ENCODE results near the gene DCT. TPM values are rescaled to one million over a fixed set of nuclear protein-coding genes. Genes with fewer than 3 reads are reported as not detected.

The DCT gene
- polyA plus RNA-seq, 1 of the 3 experiments (the other 2 are of a cell fraction), result 0.03 TPM

GRCh38 chr13:94525781-94526180 lies 46.3 kb upstream of the DCT start:
- ChIA-PET CTCF (interaction anchor here (1.1 to 1.7 kb wide), 2 partner anchors 32 to 90 kb away, joined by 3 to 7 read pairs; no protein-coding TSS in a partner anchor), POLR2A (no interaction called here)
- no peaks in the 10 kb centered on the region for H3K9me2 ChIP-seq
- no peaks in the 10 kb centered on the region for H4K20me1 ChIP-seq (ENCODE audit: insufficient read depth)
- H3K27ac ChIP-seq (ENCODE audit: low read depth in 2 of 2, low read length in 1 of 2), result no peak overlapping the region
- DNase-seq, result no peak
- TF ChIP-seq TAF1 (IDR thresholded peaks at IDR 0.05; ENCODE audit: borderline replicate concordance, low read depth, low read length), result no peak
- no peak for TF ChIP-seq CHD2 (IDR thresholded peaks at IDR 0.05; ENCODE audit: low read length, partially characterized antibody)
- no peaks in the 10 kb centered on the region for H3K79me2 ChIP-seq (ENCODE audit: insufficient read depth)
- no peak overlapping the region for H2AFZ ChIP-seq (ENCODE audit: low read depth)
- H3K36me3 ChIP-seq (replicated peaks in 1 of 2; ENCODE audit: control insufficient read depth in 1 of 2, insufficient read depth in 2 of 2, low read length in 1 of 2), result no peaks in the 10 kb centered on the region
- 21% methylated on average over 2 of the region's 2 CpGs for WGBS (ENCODE audit: low lambda C conversion rate)
- H3F3A ChIP-seq (replicated peaks; ENCODE audit: insufficient read depth), result no peaks in the 10 kb centered on the region
- no peaks in the 10 kb centered on the region for H3K4me1 ChIP-seq (ENCODE audit: control insufficient read depth in 1 of 2, insufficient read depth in 2 of 2, low read depth in 1 of 2, low read length in 1 of 2)
- H3K4me2 ChIP-seq, result no peak overlapping the region
- no peak overlapping the region for H3K4me3 ChIP-seq (ENCODE audit: low read depth in 2 of 2, low read length in 1 of 2)
- no peaks in the 10 kb centered on the region for H3K27me3 ChIP-seq (ENCODE audit: insufficient read depth)
- no peaks in the 10 kb centered on the region for H3K9me3 ChIP-seq
- no peak overlapping the region for H3K9ac ChIP-seq

- Histone ChIP-seq H3F3A (replicated peaks; ENCODE audit: insufficient read depth) (no peaks in the 10 kb centered on the region), H3K9me3 (no peaks in the 10 kb centered on the region), H3K9me2 (no peaks in the 10 kb centered on the region), H4K20me1 (ENCODE audit: insufficient read depth) (no peaks in the 10 kb centered on the region), H3K9ac (no peak overlapping the region), H3K27me3 (ENCODE audit: insufficient read depth) (no peaks in the 10 kb centered on the region), H3K4me3 (ENCODE audit: low read depth in 2 of 2, low read length in 1 of 2) (no peak overlapping the region), H3K4me1 (ENCODE audit: control insufficient read depth in 1 of 2, insufficient read depth in 2 of 2, low read depth in 1 of 2, low read length in 1 of 2) (no peaks in the 10 kb centered on the region), H3K4me2 (no peak overlapping the region), H3K27ac (ENCODE audit: low read depth in 2 of 2, low read length in 1 of 2) (no peak overlapping the region), H2AFZ (ENCODE audit: low read depth) (no peak overlapping the region), H3K79me2 (ENCODE audit: insufficient read depth) (no peaks in the 10 kb centered on the region), H3K36me3 (replicated peaks in 1 of 2; ENCODE audit: control insufficient read depth in 1 of 2, insufficient read depth in 2 of 2, low read length in 1 of 2) (no peaks in the 10 kb centered on the region)
- DNase-seq, result no peak
- TF ChIP-seq GABPA (IDR thresholded peaks at IDR 0.05; ENCODE audit: low read depth), result no peak
- CTCF ChIA-PET, result no interaction called here
- POLR2A ChIA-PET, result no interaction called here
- WGBS (ENCODE audit: low lambda C conversion rate), result 49% methylated on average over 6 of the region's 7 CpGs
Measured at GRCh38 chr13:94524407-94524806, 44.9 kb upstream of the DCT start.

GRCh38 chr13:94520001-94520400 lies 40.5 kb upstream of the DCT start:
- POLR2A ChIA-PET, result no interaction called here
- H3K9ac ChIP-seq, result no peak overlapping the region
- no peaks in the 10 kb centered on the region for H3K27me3 ChIP-seq (ENCODE audit: insufficient read depth)
- DNase-seq, result no peak
- no peaks in the 10 kb centered on the region for H3K9me2 ChIP-seq
- CTCF ChIA-PET, result no interaction called here
- no peaks in the 10 kb centered on the region for H3K9me3 ChIP-seq
- no peak overlapping the region for H2AFZ ChIP-seq (ENCODE audit: low read depth)
- no peaks in the 10 kb centered on the region for H3K4me1 ChIP-seq (ENCODE audit: control insufficient read depth in 1 of 2, insufficient read depth in 2 of 2, low read depth in 1 of 2, low read length in 1 of 2)
- no peaks in the 10 kb centered on the region for H4K20me1 ChIP-seq (ENCODE audit: insufficient read depth)
- no peak overlapping the region for H3K4me3 ChIP-seq (ENCODE audit: low read depth in 2 of 2, low read length in 1 of 2)
- H3K36me3 ChIP-seq (replicated peaks in 1 of 2; ENCODE audit: control insufficient read depth in 1 of 2, insufficient read depth in 2 of 2, low read length in 1 of 2), result no peaks in the 10 kb centered on the region
- no peaks in the 10 kb centered on the region for H3F3A ChIP-seq (replicated peaks; ENCODE audit: insufficient read depth)
- H3K79me2 ChIP-seq (ENCODE audit: insufficient read depth), result no peaks in the 10 kb centered on the region
- H3K27ac ChIP-seq (ENCODE audit: low read depth in 2 of 2, low read length in 1 of 2), result no peak overlapping the region
- no peak for TF ChIP-seq CTCF (IDR thresholded peaks at IDR 0.05)
- TF ChIP-seq FOXJ3 (CRISPR knock-in tag; IDR thresholded peaks at IDR 0.05), result no peak
- no peak for TF ChIP-seq CHD2 (IDR thresholded peaks at IDR 0.05; ENCODE audit: low read length, partially characterized antibody)
- no peak for TF ChIP-seq EP300 (IDR thresholded peaks at IDR 0.05; ENCODE audit: borderline replicate concordance in 1 of 2, low read depth in 1 of 2, low read length in 1 of 2)
- no peak for TF ChIP-seq NRF1 (IDR thresholded peaks at IDR 0.05; ENCODE audit: low read depth, low read length)
- no peak for TF ChIP-seq NFIC (IDR thresholded peaks at IDR 0.05; ENCODE audit: borderline replicate concordance)
- TF ChIP-seq IRF3 (IDR thresholded peaks at IDR 0.05; ENCODE audit: low read depth, low read length), result no peak
- TF ChIP-seq ZBTB33 (IDR thresholded peaks at IDR 0.05; ENCODE audit: borderline replicate concordance, low read depth), result no peak
- no peak for TF ChIP-seq POLR2AphosphoS5 (IDR thresholded peaks at IDR 0.05; ENCODE audit: low read depth, low read length)
- no peak for TF ChIP-seq RCOR1 (IDR thresholded peaks at IDR 0.05; ENCODE audit: low read length)
- TF ChIP-seq SIN3A (IDR thresholded peaks at IDR 0.05; ENCODE audit: borderline replicate concordance, low read depth, low read length), result no peak
- TF ChIP-seq GATA2 (CRISPR knock-in tag; IDR thresholded peaks at IDR 0.05), result no peak
- no peak for TF ChIP-seq TEAD4 (IDR thresholded peaks at IDR 0.05; ENCODE audit: borderline replicate concordance, insufficient read depth)
- TF ChIP-seq RFX5 (IDR thresholded peaks at IDR 0.05; ENCODE audit: low read length), result no peak
- TF ChIP-seq TAF1 (IDR thresholded peaks at IDR 0.05; ENCODE audit: borderline replicate concordance, low read depth, low read length), result no peak
- H3K4me2 ChIP-seq, result no peak overlapping the region

Data from SK-N-SH (cell line).